Measurements from ENCODE around the gene NRSN1.

The NRSN1 gene

DNA sequence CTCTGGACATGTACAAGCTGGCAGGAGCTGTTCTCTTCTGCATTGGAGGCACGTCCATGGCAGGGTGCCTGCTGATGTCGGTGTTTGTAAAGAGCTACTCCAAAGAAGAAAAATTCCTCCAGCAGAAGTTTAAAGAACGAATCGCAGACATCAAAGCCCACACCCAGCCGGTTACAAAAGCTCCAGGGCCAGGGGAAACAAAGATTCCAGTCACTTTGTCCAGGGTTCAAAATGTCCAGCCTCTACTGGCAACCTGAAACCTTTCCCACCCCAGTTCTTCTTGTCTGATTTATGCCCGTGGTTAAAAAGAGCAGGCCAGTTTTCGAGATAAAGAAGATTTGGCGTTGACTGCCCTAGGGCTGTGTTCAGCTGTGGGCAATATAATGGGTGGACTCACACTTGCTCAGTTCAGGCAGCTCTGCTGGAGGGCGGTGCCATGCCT lies 19.7 kb downstream of the NRSN1 start:
- no peak for DNase-seq

GRCh38 chr6:24146871-24147270 lies 20.9 kb downstream of the NRSN1 start:
- DNase-seq: no peak

DNA sequence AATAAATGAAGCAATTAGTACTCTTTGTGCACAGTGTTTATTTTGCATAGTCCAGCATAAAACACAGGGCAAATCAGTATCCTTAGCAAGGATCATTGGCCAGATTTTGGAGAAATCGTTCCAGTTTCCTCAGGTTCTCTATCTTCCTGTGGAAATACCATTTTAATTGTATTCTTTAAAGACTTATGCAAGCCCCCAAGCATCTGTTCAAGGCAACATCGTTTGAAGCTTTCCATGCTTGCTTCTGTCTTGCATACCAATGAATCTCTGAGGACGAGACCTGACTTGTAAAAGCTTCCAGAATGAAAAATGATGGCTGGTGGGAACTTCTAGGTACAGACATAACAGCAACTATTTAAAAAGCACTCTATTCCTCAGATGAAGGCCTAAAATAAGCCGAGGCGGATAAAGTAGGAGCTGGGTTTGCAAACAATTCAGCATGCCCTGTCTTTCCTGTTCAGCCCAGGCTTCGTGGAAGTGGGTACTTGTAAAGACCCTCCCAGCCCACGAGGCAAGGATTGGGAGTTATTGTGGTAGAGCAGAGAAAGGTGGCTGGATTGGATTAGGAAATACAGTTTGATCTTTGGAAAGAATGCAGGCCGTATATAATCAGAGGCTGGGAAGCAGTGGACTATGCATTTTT lies 21.6 kb downstream of the NRSN1 start:
- DNase-seq: no peak

- no peak for DNase-seq
Measured at GRCh38 chr6:24148154-24148570, 22.1 kb downstream of the NRSN1 start.

DNA sequence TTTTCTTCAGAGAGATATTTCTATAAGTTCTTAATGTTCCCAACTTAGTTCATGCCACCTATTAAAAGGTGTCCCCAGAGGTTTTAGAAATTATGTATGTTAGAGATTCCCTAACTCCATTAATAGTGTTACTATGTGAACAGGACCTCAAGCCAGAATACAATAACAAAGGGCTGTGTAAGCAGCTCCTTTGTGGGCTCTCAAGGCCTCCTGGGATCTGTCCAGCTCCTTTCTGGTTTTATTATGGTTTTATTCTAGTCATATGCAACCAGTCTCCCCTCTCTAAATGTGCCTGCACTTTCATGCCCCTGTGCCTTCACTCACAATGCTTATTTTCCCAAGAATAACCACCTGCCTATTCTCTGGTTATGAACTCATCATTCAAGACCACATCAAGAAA lies 22.7 kb downstream of the NRSN1 start:
- no peak for DNase-seq

DNA sequence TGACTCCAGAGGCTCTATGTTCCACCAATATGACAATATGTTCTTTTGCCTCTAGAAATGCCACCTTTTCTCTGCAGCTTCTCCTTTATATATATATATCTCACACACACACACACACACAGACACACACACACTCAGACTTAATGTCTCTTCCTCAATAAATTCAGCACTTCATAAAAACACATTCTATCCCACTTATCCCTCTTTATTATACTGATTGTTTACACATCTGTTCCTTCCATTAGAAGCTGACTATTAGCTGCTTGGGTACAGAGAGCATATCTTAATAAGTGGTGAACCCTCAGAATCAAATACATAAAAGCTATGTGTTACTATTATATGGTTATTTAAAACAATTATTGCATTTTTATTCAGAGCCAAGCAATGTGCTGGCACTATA lies 23.3 kb downstream of the NRSN1 start:
- no peak for DNase-seq

DNA sequence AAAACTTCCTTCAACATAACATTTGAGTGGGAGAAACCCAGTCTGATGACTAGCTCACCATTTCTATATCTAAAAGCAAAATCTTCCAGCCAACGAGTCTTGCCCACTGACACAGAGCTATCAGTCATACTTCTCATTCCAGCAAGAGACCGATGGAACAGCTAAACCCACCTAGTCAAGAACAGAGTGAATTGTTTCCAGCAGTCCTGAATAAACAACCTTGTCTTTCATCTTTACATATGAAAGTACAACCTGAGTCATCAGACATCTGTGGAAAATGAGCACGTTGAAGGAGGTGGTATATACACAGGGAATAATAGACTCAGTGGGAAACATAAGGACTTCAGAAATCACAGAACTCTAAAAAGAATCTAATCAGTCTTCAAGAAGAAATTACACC lies 23.8 kb downstream of the NRSN1 start:
- no peak for DNase-seq

DNA sequence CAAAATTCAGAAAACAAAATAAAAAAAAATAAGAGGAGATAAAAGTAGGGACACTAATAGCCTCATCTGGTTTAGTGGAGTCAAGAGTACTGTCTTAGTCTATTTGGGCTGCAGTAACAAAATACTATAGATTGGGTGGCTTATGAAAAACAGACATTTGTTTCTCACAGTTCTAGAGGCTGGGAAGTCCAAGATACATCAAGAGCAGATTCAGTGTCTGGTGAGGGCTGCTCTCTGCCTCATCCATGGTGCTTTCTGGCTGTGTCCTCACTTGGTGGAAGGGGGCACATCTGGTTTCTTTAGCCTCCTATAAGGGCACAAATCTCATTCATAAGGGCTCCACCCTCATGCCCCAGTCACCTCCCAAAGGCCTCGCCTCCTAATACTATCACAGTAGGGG lies 26.0 kb downstream of the NRSN1 start:
- no peak for DNase-seq

- DNase-seq: no peak
Measured at GRCh38 chr6:24154121-24154520, 28.1 kb downstream of the NRSN1 start.

DNA sequence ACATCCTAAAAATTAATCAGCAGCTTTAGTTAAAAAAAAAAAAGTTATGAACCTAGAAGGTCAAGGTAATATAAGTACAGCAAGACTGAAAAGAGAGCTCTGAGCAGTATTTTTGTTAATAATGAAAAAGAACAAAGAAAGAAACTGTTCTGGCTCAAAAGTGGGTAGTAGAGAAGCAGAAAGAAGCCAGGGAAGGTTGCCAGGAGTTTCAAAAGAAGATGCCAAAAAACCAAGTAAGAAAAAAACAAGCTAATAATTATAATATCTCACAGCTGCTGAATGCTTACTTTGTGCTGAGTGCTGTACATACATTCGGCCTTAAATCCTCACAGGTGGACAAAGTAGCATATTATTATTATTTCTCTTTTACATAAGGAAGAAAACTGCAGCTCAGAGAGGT lies 31.9 kb downstream of the NRSN1 start:
- DNase-seq: no peak

DNA sequence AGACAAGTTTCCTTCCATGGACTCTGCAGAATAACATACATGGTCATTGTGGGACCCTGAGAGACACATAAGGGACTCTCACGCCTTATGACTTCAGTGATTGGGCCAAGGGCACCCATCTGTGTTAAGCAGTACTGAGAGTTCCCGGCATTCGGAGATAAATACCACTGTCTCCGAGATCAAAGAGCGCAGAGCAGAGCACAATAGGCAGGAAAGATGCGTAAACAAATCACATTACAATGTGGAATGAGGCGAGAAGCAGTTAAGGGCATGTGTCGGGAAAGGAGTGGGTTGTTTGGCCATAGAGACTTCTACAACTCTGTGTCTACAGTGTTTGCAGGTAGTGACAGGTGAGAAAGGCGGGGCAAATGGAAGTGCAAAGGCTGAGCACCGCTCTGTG lies 57.6 kb downstream of the NRSN1 start:
- no peak for DNase-seq

DNA sequence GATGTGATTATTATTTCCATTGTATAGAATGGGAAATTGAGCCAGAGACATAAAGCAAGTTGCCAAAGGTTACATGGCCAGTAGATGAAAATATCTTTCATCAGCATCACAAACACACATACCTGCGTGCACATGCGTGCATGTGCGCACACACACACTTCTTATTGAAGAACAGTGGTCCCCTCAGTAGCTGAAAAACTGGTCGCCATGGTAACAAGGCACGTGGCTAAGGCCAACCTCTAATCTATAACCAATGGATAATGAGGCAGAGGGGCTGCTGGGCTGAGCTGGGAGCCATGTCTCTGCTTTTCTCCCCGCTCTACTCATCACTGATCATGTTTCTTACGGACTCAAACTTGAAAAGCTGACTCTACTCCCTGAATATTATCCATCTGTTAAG lies 60.3 kb downstream of the NRSN1 start:
- no peak for DNase-seq

- DNase-seq: no peak
Measured at GRCh38 chr6:24187965-24188577, 62.1 kb downstream of the NRSN1 start.

DNA sequence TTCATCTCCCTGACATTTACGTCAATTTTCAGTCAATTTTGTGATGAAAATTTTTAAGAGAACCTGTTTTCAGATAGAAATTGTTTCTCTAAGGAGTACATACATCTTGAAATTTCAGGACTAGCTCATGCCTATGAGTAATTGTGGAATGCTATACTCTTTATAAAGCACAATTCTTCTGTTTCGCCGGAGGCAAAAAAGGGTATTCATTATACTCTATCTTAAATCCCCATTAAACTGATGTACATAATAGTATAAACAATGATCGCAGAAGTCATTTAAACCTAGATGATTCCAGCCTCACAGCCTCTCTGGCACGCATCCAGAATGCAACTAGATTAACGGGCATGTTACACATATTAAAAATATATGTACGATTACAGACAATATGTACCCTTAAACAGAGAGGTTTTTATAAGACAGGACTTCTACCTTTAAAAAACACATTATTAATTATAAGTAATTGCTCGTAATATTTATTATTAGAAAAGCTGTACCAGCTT lies 62.6 kb downstream of the NRSN1 start:
- DNase-seq: no peak

DNA sequence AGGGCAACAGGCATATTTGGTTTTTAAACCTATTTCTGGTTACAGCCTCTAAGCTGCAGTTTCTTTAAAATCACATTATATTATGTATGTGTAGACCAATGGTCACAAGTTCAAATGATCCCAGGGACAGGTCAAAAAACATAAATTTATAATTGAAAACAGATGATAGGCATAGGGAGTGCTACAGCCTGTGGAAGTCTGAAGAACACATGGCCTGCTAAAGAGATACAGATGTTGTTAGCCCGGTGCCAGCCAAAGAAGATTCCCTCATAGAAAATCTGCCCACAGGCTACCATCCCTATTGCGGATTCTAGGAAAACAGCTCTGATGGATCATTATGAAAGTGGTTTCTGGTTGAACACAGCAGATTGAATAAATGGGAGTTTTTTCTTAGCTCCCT lies 65.3 kb downstream of the NRSN1 start:
- DNase-seq: no peak

GRCh38 chr6:24193364-24193763 lies 67.3 kb downstream of the NRSN1 start:
- DNase-seq: no peak

GRCh38 chr6:24194978-24195700 lies 69.1 kb downstream of the NRSN1 start:
- DNase-seq: no peak

GRCh38 chr6:24195836-24196597 lies 70.0 kb downstream of the NRSN1 start:
- DNase-seq: no peak
